Subcutaneous adipose tissue (tissue), 4 donors: ENCODE measurements around the gene ANKS1A. TPM values are rescaled to one million over a fixed set of nuclear protein-coding genes. Genes with fewer than 3 reads are reported as not detected.

Experiments used
- CTCF ChIP-seq: fragments of 450-650 bp; IDR thresholded peaks from one replicate; pipeline ENCODE4 v1.5.1; 2016; ENCODE audit warnings: low read depth, mild to moderate bottlenecking, control low read depth, antibody characterized with exemption, moderate library complexity
- total RNA-seq, 4 donors: library from RNA; depleted of rRNA; stranded (reverse); fragments of >200 nt; gene quantifications; one replicate each; pipeline ENCODE4 v1.1.0, GENCODE V29; 2016

Gene ANKS1A
- total RNA-seq, 4 donors from 2014 or later: 11.6 to 31.3 (median 19.2) TPM

- no peak for TF ChIP-seq CTCF
These were observed 199.5 kb downstream of the ANKS1A start for GRCh38 chr6:35088281-35089215.

- no peak for TF ChIP-seq CTCF
These were observed 200.3 kb downstream of the ANKS1A start for GRCh38 chr6:35089216-35089934.

GRCh38 chr6:35089935-35090505 lies 201.0 kb downstream of the ANKS1A start:
- TF ChIP-seq CTCF: no peak

GRCh38 chr6:35090734-35091133 lies 201.7 kb downstream of the ANKS1A start:
- TF ChIP-seq CTCF: no peak

- no peak for TF ChIP-seq CTCF
These were observed 202.5 kb downstream of the ANKS1A start for GRCh38 chr6:35091346-35092083.

GRCh38 chr6:35092362-35093117 lies 203.5 kb downstream of the ANKS1A start:
- TF ChIP-seq CTCF: no peak
